ENCODE results near the gene DYRK2. TPM values are rescaled to one million over a fixed set of nuclear protein-coding genes. Genes with fewer than 3 reads are reported as not detected.

DYRK2 gene
- total RNA-seq, 4 donors from 2014 or later = 26.9 to 147 (median 96.6) TPM

DNA sequence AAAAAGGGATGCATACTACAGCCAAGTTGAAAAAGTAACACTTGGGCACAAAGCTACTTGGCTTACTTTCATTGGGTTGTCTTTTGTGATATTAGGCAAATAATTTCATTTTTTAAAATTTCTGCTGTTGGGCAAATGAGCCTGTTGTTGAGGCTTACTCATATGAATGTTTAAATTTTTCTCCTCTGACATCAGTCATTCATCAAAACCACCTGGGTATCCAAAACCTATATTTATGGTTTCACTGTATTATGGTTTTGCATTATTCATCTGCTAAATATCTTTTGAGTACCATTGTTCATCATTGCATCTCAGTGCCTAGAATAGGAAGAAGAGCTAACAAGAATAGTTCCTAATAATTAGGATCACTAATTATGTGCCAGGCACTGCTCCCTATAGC lies 28.1 kb downstream of the DYRK2 start:
- Histone ChIP-seq H3K4me3 (no peak overlapping the region), H3K9me3 (peaks cover 0 to 3% of the 10 kb centered on the region in 2 donors), H3K4me1 (peaks cover 3 to 26% (median 10%) of the 10 kb centered on the region in 4 donors), H3K27me3 (no peaks in the 10 kb centered on the region), H3K27ac (peak overlapping the region in 1 of 4 donors; percentile 12), H3K36me3 (no peaks in the 10 kb centered on the region)
- TF ChIP-seq EP300 (IDR thresholded peaks at IDR 0.05; ENCODE audit: low read depth) = no peak
- no peak for TF ChIP-seq POLR2A (IDR thresholded peaks at IDR 0.05)
- in situ Hi-C loops (cut with MboI; ENCODE audit: low pct_ligation_motif_present in 1 of 4, low pct_unique_long_range_greater_than_20kb in 1 of 4, low sequenced_read_pairs in 3 of 4) = no loop called here
- intact Hi-C loops (cut with DNase I; ENCODE audit: low total_unique reads) = no loop called here
- no peak for DNase-seq

DNA sequence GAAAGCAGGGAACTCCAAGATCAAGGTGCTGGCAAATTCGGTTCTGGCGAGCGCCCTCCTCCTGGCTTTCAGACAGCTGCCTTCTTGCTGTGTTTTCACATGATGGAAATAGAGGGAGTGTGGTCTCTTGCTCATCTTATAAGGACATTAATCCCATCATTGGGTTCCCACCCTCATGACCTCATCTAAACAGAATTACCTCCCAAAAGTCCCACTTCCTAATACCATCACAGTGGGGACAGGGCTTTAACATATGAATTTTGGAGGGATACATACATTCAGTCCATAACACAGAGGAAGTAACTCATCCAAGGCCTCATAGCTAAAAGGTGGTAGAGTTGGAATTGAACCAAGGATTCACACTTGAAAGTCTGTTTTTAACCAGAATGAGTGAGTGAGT lies 28.6 kb downstream of the DYRK2 start:
- in situ Hi-C loops (cut with MboI; ENCODE audit: low pct_ligation_motif_present in 1 of 4, low pct_unique_long_range_greater_than_20kb in 1 of 4, low sequenced_read_pairs in 3 of 4) = no loop called here
- 96% methylated on average over 3 of the region's 3 CpGs; no CpG with 5 or more reads in 1 of the 2 donors for WGBS, 2 donors (ENCODE audit: low coverage in 1 of 2)

DNA sequence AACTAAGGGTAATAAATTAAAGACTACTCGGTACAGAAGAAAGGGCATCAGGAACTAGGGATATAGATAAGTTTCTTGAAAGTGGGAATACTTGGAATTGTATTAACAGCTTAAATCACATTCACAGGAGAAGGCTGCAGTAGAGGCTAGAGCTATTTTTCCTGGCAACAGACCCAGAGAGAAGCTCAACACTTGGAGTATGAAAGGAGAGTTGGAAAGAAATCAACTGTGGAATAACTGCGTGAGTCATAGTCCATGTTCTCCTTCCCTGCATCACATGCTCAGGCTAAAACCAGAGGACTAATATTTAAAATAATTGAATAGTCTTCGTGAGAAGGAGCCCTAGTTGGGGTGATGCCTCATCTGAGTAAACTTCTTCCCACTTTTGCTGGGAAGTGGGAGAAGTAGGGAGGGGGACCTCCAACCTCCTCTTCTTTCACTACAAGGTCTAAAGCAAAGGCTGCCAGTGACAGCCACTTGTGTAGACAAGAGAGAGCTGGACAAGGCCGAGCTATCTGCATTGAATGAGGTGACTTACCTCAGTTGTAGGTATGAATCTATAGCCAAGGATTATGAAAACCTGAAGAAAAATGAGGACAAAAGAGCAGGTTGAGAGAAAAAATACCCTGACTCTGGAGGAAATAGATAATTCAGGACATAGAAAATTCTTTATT lies 32.7 kb downstream of the DYRK2 start:
- Histone ChIP-seq H3K4me1 (peaks cover 3 to 26% (median 10%) of the 10 kb centered on the region in 4 donors), H3K4me3 (no peak overlapping the region), H3K27me3 (no peaks in the 10 kb centered on the region), H3K9me3 (no peaks in the 10 kb centered on the region), H3K36me3 (no peaks in the 10 kb centered on the region), H3K27ac (peak overlapping the region; percentile 68 to 74 (median 72))
- TF ChIP-seq POLR2AphosphoS5 (IDR thresholded peaks at IDR 0.05) (peak in 1 of 3 donors; percentile 28), EP300 (IDR thresholded peaks at IDR 0.05; ENCODE audit: low read depth) (no peak)
- WGBS, 2 donors (ENCODE audit: low coverage in 1 of 2) = 68 to 71% methylated on average over 3 to 4 of the region's 4 CpGs
- intact Hi-C loops (cut with DNase I; ENCODE audit: low total_unique reads) = no loop called here
- DNase-seq = no peak
- in situ Hi-C loops (cut with MboI; ENCODE audit: low pct_ligation_motif_present in 1 of 4, low pct_unique_long_range_greater_than_20kb in 1 of 4, low sequenced_read_pairs in 3 of 4) = no loop called here

More for the DNA sequence above, 28.6 kb downstream of the DYRK2 start:
- Histone ChIP-seq H3K27me3 (no peaks in the 10 kb centered on the region), H3K36me3 (no peaks in the 10 kb centered on the region), H3K4me3 (no peak overlapping the region), H3K27ac (no peak overlapping the region), H3K9me3 (peaks cover 0 to 3% of the 10 kb centered on the region in 2 donors), H3K4me1 (peaks cover 3 to 26% (median 10%) of the 10 kb centered on the region in 4 donors)
- TF ChIP-seq EP300 (IDR thresholded peaks at IDR 0.05; ENCODE audit: low read depth) = no peak
- no peak for TF ChIP-seq POLR2AphosphoS5 (IDR thresholded peaks at IDR 0.05)
- no peak for TF ChIP-seq POLR2A (IDR thresholded peaks at IDR 0.05)
- TF ChIP-seq, protein P1, sequence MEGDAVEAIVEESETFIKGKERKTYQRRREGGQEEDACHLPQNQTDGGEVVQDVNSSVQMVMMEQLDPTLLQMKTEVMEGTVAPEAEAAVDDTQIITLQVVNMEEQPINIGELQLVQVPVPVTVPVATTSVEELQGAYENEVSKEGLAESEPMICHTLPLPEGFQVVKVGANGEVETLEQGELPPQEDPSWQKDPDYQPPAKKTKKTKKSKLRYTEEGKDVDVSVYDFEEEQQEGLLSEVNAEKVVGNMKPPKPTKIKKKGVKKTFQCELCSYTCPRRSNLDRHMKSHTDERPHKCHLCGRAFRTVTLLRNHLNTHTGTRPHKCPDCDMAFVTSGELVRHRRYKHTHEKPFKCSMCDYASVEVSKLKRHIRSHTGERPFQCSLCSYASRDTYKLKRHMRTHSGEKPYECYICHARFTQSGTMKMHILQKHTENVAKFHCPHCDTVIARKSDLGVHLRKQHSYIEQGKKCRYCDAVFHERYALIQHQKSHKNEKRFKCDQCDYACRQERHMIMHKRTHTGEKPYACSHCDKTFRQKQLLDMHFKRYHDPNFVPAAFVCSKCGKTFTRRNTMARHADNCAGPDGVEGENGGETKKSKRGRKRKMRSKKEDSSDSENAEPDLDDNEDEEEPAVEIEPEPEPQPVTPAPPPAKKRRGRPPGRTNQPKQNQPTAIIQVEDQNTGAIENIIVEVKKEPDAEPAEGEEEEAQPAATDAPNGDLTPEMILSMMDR (IDR thresholded peaks at IDR 0.05) = no peak
- intact Hi-C loops (cut with DNase I; ENCODE audit: low total_unique reads) = no loop called here
- DNase-seq = no peak

DNA sequence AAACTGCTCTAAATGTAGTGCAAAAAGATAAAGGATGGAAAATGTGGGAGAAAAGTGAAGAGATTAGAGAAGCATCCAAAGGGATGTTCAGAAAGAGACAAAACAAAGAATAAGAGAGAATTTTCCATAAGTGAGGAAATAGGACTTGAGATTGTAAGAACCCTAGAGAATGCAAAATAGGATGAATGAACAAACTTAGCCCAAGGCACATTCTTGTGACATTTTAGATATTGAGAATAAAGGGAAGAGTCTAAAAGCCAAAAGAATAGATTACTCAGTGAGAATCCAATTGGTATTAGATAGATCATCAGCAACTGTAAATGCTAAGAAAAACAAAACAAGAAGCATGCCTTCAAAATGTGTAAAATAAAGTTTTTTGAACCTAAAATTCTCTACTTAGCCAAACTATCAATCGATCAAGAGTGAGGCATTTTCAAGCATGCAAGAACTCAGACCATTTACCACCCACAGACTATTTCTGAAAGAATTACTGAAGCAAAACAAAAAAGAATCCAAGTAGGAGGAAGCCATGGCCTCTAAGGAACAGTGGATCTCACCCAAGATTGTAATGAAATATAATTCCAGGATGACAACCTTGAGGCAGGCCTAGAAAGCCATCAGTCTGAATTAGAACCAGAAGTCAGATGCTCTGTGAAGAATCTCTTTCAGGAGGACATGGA lies 33.5 kb downstream of the DYRK2 start:
- H3K4me3 ChIP-seq = no peak overlapping the region
- H3K9me3 ChIP-seq = no peaks in the 10 kb centered on the region
- H3K36me3 ChIP-seq = no peaks in the 10 kb centered on the region
- peak overlapping the region in 3 of 4 donors; percentile 68 to 74 (median 70) for H3K27ac ChIP-seq
- no peaks in the 10 kb centered on the region for H3K27me3 ChIP-seq
- TF ChIP-seq POLR2AphosphoS5 (IDR thresholded peaks at IDR 0.05) (no peak), POLR2A (IDR thresholded peaks at IDR 0.05) (no peak), EP300 (IDR thresholded peaks at IDR 0.05; ENCODE audit: low read depth) (no peak)
- TF ChIP-seq, protein P1 (IDR thresholded peaks at IDR 0.05) = no peak
- in situ Hi-C loops (cut with MboI; ENCODE audit: low pct_ligation_motif_present in 1 of 4, low pct_unique_long_range_greater_than_20kb in 1 of 4, low sequenced_read_pairs in 3 of 4) = no loop called here
- 85 to 92% methylated on average over 1 of the region's 1 CpG for WGBS, 2 donors (ENCODE audit: low coverage in 1 of 2)
- DNase-seq = no peak
- intact Hi-C loops (cut with DNase I; ENCODE audit: low total_unique reads) = no loop called here
- peaks cover 3 to 26% (median 10%) of the 10 kb centered on the region in 4 donors for H3K4me1 ChIP-seq

DNA sequence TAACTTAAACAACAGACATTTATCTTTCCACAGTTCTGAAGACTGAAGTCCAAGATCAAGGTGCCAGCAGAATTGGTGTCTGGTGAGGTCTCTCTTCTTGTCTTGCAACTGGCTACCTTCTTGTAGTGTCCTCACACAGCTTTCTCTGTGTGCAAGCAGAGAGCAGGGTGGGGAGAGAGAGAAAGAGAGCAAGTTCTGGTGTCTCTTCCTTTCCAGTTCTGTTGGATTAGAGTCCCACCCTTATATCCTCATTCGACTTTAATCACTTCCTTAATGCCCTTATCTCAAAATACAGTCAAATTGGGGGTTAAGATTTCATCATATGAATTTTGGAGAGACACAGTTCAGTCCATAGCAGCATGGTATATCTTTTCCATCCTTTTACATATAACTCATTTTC lies 40.8 kb downstream of the DYRK2 start:
- intact Hi-C loops (cut with DNase I; ENCODE audit: low total_unique reads) = no loop called here
- TF ChIP-seq, protein P1 (IDR thresholded peaks at IDR 0.05) = no peak
- WGBS, 2 donors (ENCODE audit: low coverage in 1 of 2) = 29 to 58% methylated on average over 1 of the region's 1 CpG
- Histone ChIP-seq H3K9me3 (no peaks in the 10 kb centered on the region), H3K4me3 (no peak overlapping the region), H3K27ac (peak overlapping the region in 1 of 4 donors; percentile 2), H3K36me3 (no peaks in the 10 kb centered on the region), H3K27me3 (no peaks in the 10 kb centered on the region), H3K4me1 (peaks cover 0 to 16% (median 3%) of the 10 kb centered on the region in 4 donors)
- in situ Hi-C loops (cut with MboI; ENCODE audit: low pct_ligation_motif_present in 1 of 4, low pct_unique_long_range_greater_than_20kb in 1 of 4, low sequenced_read_pairs in 3 of 4) = no loop called here
- no peak for DNase-seq

Data from transverse colon (tissue), 4 donors.